Measurements from ENCODE around the gene FBXO15. TPM values are rescaled to one million over a fixed set of nuclear protein-coding genes. Genes with fewer than 3 reads are reported as not detected.

FBXO15 gene
- total and polyA plus RNA-seq, 2 donors (not counting 1 experiment from before 2014, with no cell fraction given): 0.77 to 0.83 TPM

- H3K27me3 ChIP-seq (ENCODE audit: control insufficient read depth, insufficient read depth, low read length): no peaks in the 10 kb centered on the region
- H3K4me3 ChIP-seq (replicated peaks in 1 of 4; ENCODE audit: control extremely low read depth in 1 of 4, insufficient read depth in 1 of 4, low read depth in 3 of 4, low read length in 4 of 4): no peak overlapping the region
Observed at GRCh38 chr18:74152857-74153256, 5.2 kb upstream of the FBXO15 start.

GRCh38 chr18:74152270-74152669 is 4.6 kb upstream of the FBXO15 start:
- Histone ChIP-seq H3K9me3 (ENCODE audit: control insufficient read depth, insufficient read depth, low read depth, low read length) (no peaks in the 10 kb centered on the region), H4K20me1 (ENCODE audit: control insufficient read depth, extremely low read depth, insufficient read depth, low read length) (no peaks in the 10 kb centered on the region), H3K4me2 (ENCODE audit: extremely low read depth, insufficient read depth, low read length) (no peak overlapping the region), H3K36me3 (ENCODE audit: control insufficient read depth, insufficient read depth, low read length) (peaks cover 6% of the 10 kb centered on the region), H3K4me3 (replicated peaks in 1 of 4; ENCODE audit: control extremely low read depth in 1 of 4, insufficient read depth in 1 of 4, low read depth in 3 of 4, low read length in 4 of 4) (no peak overlapping the region), H3K27ac (ENCODE audit: insufficient read depth, low read length) (no peak overlapping the region), H2AFZ (ENCODE audit: low read length) (no peak overlapping the region), H3K79me2 (ENCODE audit: control insufficient read depth, insufficient read depth, low read length) (peaks cover 54% of the 10 kb centered on the region), H3K4me1 (ENCODE audit: control insufficient read depth, extremely low read depth, insufficient read depth, low read length) (no peaks in the 10 kb centered on the region), H3K27me3 (ENCODE audit: control insufficient read depth, insufficient read depth, low read length) (no peaks in the 10 kb centered on the region), H3K9ac (ENCODE audit: insufficient read depth, low read length) (no peak overlapping the region)
- TF ChIP-seq CTCF (conservative IDR thresholded peaks at IDR 0.05 in 1 of 2, IDR thresholded peaks at IDR 0.05 in 1 of 2; ENCODE audit: low read depth in 1 of 2, low read length in 2 of 2) (no peak), EZH2 (IDR thresholded peaks at IDR 0.05; ENCODE audit: low read length, missing control alignments) (no peak)
- no peak for DNase-seq (ENCODE audit: low read depth in 2 of 2)

More at GRCh38 chr18:74152857-74153256, 5.2 kb upstream of the FBXO15 start:
- Histone ChIP-seq H3K79me2 (ENCODE audit: control insufficient read depth, insufficient read depth, low read length) (peaks cover 54% of the 10 kb centered on the region), H3K9ac (ENCODE audit: insufficient read depth, low read length) (no peak overlapping the region), H3K4me1 (ENCODE audit: control insufficient read depth, extremely low read depth, insufficient read depth, low read length) (no peaks in the 10 kb centered on the region), H3K27ac (ENCODE audit: insufficient read depth, low read length) (no peak overlapping the region), H2AFZ (ENCODE audit: low read length) (no peak overlapping the region), H4K20me1 (ENCODE audit: control insufficient read depth, extremely low read depth, insufficient read depth, low read length) (no peaks in the 10 kb centered on the region), H3K36me3 (ENCODE audit: control insufficient read depth, insufficient read depth, low read length) (peaks cover 6% of the 10 kb centered on the region), H3K9me3 (ENCODE audit: control insufficient read depth, insufficient read depth, low read depth, low read length) (no peaks in the 10 kb centered on the region), H3K4me2 (ENCODE audit: extremely low read depth, insufficient read depth, low read length) (no peak overlapping the region)
- peak in 1 of 2 donors; percentile 45 for TF ChIP-seq CTCF (conservative IDR thresholded peaks at IDR 0.05 in 1 of 2, IDR thresholded peaks at IDR 0.05 in 1 of 2; ENCODE audit: low read depth in 1 of 2, low read length in 2 of 2)
- TF ChIP-seq EZH2 (IDR thresholded peaks at IDR 0.05; ENCODE audit: low read length, missing control alignments): no peak
- DNase-seq (ENCODE audit: low read depth in 2 of 2): no peak

GRCh38 chr18:74149878-74150277 is 2.2 kb upstream of the FBXO15 start:
- TF ChIP-seq CTCF (conservative IDR thresholded peaks at IDR 0.05 in 1 of 2, IDR thresholded peaks at IDR 0.05 in 1 of 2; ENCODE audit: low read depth in 1 of 2, low read length in 2 of 2) (no peak), EZH2 (IDR thresholded peaks at IDR 0.05; ENCODE audit: low read length, missing control alignments) (no peak)
- DNase-seq (ENCODE audit: low read depth in 2 of 2): no peak
- Histone ChIP-seq H3K36me3 (ENCODE audit: control insufficient read depth, insufficient read depth, low read length) (peaks cover 2% of the 10 kb centered on the region), H3K4me1 (ENCODE audit: control insufficient read depth, extremely low read depth, insufficient read depth, low read length) (peaks cover 6% of the 10 kb centered on the region), H3K4me3 (replicated peaks in 1 of 4; ENCODE audit: control extremely low read depth in 1 of 4, insufficient read depth in 1 of 4, low read depth in 3 of 4, low read length in 4 of 4) (peak overlapping the region in 3 of 4 experiments; percentile 14 to 99 (median 96)), H3K9ac (ENCODE audit: insufficient read depth, low read length) (no peak overlapping the region), H3K27ac (ENCODE audit: insufficient read depth, low read length) (no peak overlapping the region), H2AFZ (ENCODE audit: low read length) (no peak overlapping the region), H3K4me2 (ENCODE audit: extremely low read depth, insufficient read depth, low read length) (peak overlapping the region; percentile 46), H4K20me1 (ENCODE audit: control insufficient read depth, extremely low read depth, insufficient read depth, low read length) (no peaks in the 10 kb centered on the region), H3K79me2 (ENCODE audit: control insufficient read depth, insufficient read depth, low read length) (peaks cover 53% of the 10 kb centered on the region), H3K27me3 (ENCODE audit: control insufficient read depth, insufficient read depth, low read length) (no peaks in the 10 kb centered on the region), H3K9me3 (ENCODE audit: control insufficient read depth, insufficient read depth, low read depth, low read length) (no peaks in the 10 kb centered on the region)

Measured in fibroblast of lung (primary cell).